Measurements from ENCODE around the gene FHL1.

DNA sequence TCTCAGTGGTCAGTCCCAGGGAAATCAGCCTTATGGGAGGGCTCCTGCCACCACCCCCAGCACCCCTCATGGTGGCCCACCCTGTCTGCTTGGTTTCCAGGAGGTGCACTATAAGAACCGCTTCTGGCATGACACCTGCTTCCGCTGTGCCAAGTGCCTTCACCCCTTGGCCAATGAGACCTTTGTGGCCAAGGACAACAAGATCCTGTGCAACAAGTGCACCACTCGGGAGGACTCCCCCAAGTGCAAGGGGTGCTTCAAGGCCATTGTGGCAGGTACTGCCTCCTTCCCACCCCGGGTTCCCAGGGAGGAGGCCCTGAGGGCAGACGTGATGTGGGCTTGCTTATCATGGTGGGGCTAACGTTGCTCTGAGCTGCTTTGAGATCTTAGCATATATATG is 59.6 kb downstream of the FHL1 start:
- TF ChIP-seq, protein P1, sequence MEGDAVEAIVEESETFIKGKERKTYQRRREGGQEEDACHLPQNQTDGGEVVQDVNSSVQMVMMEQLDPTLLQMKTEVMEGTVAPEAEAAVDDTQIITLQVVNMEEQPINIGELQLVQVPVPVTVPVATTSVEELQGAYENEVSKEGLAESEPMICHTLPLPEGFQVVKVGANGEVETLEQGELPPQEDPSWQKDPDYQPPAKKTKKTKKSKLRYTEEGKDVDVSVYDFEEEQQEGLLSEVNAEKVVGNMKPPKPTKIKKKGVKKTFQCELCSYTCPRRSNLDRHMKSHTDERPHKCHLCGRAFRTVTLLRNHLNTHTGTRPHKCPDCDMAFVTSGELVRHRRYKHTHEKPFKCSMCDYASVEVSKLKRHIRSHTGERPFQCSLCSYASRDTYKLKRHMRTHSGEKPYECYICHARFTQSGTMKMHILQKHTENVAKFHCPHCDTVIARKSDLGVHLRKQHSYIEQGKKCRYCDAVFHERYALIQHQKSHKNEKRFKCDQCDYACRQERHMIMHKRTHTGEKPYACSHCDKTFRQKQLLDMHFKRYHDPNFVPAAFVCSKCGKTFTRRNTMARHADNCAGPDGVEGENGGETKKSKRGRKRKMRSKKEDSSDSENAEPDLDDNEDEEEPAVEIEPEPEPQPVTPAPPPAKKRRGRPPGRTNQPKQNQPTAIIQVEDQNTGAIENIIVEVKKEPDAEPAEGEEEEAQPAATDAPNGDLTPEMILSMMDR (conservative IDR thresholded peaks at IDR 0.05; ENCODE audit: low read depth, low read length) = no peak
- TF ChIP-seq SMC3 (IDR thresholded peaks at IDR 0.05; ENCODE audit: low read depth, low read length) (no peak), MXI1 (IDR thresholded peaks at IDR 0.05; ENCODE audit: borderline replicate concordance, low read depth, low read length) (no peak), RCOR1 (IDR thresholded peaks at IDR 0.05; ENCODE audit: insufficient replicate concordance, low read length) (no peak), RAD21 (IDR thresholded peaks at IDR 0.05; ENCODE audit: low read length) (no peak), POLR2A (IDR thresholded peaks at IDR 0.05; ENCODE audit: low read depth, low read length) (no peak)
